Activated T-cell treated with anti-CD3 and anti-CD28 coated beads for 1 hour (primary cell): ENCODE measurements around the gene CYP2B6.
"Not testable (repeated sequence)": the region's sequence is repeated elsewhere in the genome, so short reads cannot be mapped to it uniquely, and the experiment has no call there.

Experiments used
- DNase-seq: peaks from one replicate; pipeline ENCODE4 v3.0.0-alpha.2; 2020; ENCODE audit warnings: low read depth

CYP2B6 gene

GRCh38 chr19:40980743-40981442 lies 10.2 kb upstream of the CYP2B6 start:
- DNase-seq = not testable (repeated sequence)

GRCh38 chr19:40981591-40981990 lies 9.5 kb upstream of the CYP2B6 start:
- no peak for DNase-seq

GRCh38 chr19:40982594-40983101 lies 8.4 kb upstream of the CYP2B6 start:
- no peak for DNase-seq

GRCh38 chr19:40989453-40989852 lies 1.6 kb upstream of the CYP2B6 start:
- no peak for DNase-seq

- no peak for DNase-seq
These were observed 4.3 kb downstream of the CYP2B6 start for GRCh38 chr19:40995355-40995754.

GRCh38 chr19:40999018-40999417 lies 7.9 kb downstream of the CYP2B6 start:
- DNase-seq = not testable (repeated sequence)

GRCh38 chr19:41000310-41000737 lies 9.2 kb downstream of the CYP2B6 start:
- no peak for DNase-seq

GRCh38 chr19:41001243-41001971 lies 10.3 kb downstream of the CYP2B6 start:
- no peak for DNase-seq

GRCh38 chr19:41003656-41004055 lies 12.6 kb downstream of the CYP2B6 start:
- not testable (repeated sequence) for DNase-seq

GRCh38 chr19:41009700-41010235 lies 18.7 kb downstream of the CYP2B6 start:
- no peak for DNase-seq

- DNase-seq = no peak
These were observed 22.3 kb downstream of the CYP2B6 start for GRCh38 chr19:41013359-41013758.

GRCh38 chr19:41014643-41015042 lies 23.6 kb downstream of the CYP2B6 start:
- no peak for DNase-seq

GRCh38 chr19:41016488-41017071 lies 25.5 kb downstream of the CYP2B6 start:
- DNase-seq = no peak

GRCh38 chr19:41018736-41019290 lies 27.7 kb downstream of the CYP2B6 start:
- DNase-seq = no peak

- DNase-seq = no peak
These were observed 28.3 kb downstream of the CYP2B6 start for GRCh38 chr19:41019346-41019745.

- DNase-seq = no peak
These were observed 32.1 kb downstream of the CYP2B6 start for GRCh38 chr19:41023193-41023592.

- DNase-seq = no peak
These were observed 34.3 kb downstream of the CYP2B6 start for GRCh38 chr19:41025411-41025810.

GRCh38 chr19:41025871-41026270 lies 34.8 kb downstream of the CYP2B6 start:
- DNase-seq = no peak

GRCh38 chr19:41027273-41027967 lies 36.3 kb downstream of the CYP2B6 start:
- DNase-seq = no peak

- DNase-seq = no peak
These were observed 38.7 kb downstream of the CYP2B6 start for GRCh38 chr19:41029524-41030432.

GRCh38 chr19:41030651-41031050 lies 39.6 kb downstream of the CYP2B6 start:
- DNase-seq = no peak
